Esophagus squamous epithelium (tissue), 5 donors: ENCODE data around the gene KCNH8. TPM values are rescaled to one million over a fixed set of nuclear protein-coding genes. Genes with fewer than 3 reads are reported as not detected.

Source experiments
- DNase-seq: peaks from one replicate; lab custom pipeline; 2025; lab: John Stamatoyannopoulos, UW
- H3K27ac ChIP-seq, 4 donors: fragments of 200-600 bp; sonication (generic); one replicate each; pipeline ENCODE4 v1.5.1; 2016 to 2019; ENCODE audit warnings: mild to moderate bottlenecking in 1 of 4
- H3K27me3 ChIP-seq, 4 donors: fragments of 200-600 bp; sonication (generic); 1 replicate in 3 of 4; 2 replicates in 1 of 4; pipeline versions ENCODE4 v1.5.1 to v1.6.0; 2017 to 2021; ENCODE audit warnings: antibody characterized with exemption in 1 of 4
- H3K36me3 ChIP-seq, 3 donors: fragments of 200-600 bp; sonication (generic); one replicate each; pipeline ENCODE4 v1.5.1; 2016 to 2019
- H3K4me1 ChIP-seq, 3 donors: fragments of 200-600 bp; sonication (generic); one replicate each; pipeline ENCODE4 v1.5.1; 2017 to 2019
- H3K4me3 ChIP-seq, 4 donors: fragments of 200-600 bp; sonication (generic); 1 replicate in 3 of 4; 2 replicates in 1 of 4; pipeline ENCODE4 v1.5.1; 2016 to 2019; ENCODE audit warnings: mild to moderate bottlenecking in 2 of 4, moderate library complexity in 1 of 4
- H3K9me3 ChIP-seq, 3 donors: fragments of 200-600 bp; sonication (generic); one replicate each; pipeline ENCODE4 v1.5.1; 2016 to 2019
- CTCF ChIP-seq, 6 experiments: fragments of 450-650 bp in 4 of 6; fragments of 200-600 bp in 2 of 6; sonication (generic) in 2 of 6; IDR thresholded peaks; one replicate each; pipeline ENCODE4 v1.5.1; 2016 to 2019; ENCODE audit warnings: antibody characterized with exemption in 6 of 6, mild to moderate bottlenecking in 4 of 6, moderate library complexity in 4 of 6
- POLR2A ChIP-seq, 4 donors: fragments of 450-650 bp; IDR thresholded peaks; one replicate each; pipeline ENCODE4 v1.6.1; 2017; ENCODE audit warnings: antibody characterized with exemption in 4 of 4, mild to moderate bottlenecking in 4 of 4, moderate library complexity in 3 of 4
- WGBS, 2 donors: methylation state at CpG; one replicate each; pipeline ENCODE4 v1.1.5; 2018; 5-methylcytosine and 5-hydroxymethylcytosine counted together
- intact Hi-C: fragments of 100-400 bp; cut with DNase I; formaldehyde crosslinking; loops from one replicate; pipeline ENCODE4 v1.15.0; 2022
- total RNA-seq, 4 donors: library from RNA; depleted of rRNA; stranded (reverse); fragments of >200 nt; gene quantifications; one replicate each; pipeline ENCODE4 v1.1.0, GENCODE V29; 2016
- donor health status: DM: yes; HTN: yes; CAD: no.

The KCNH8 gene
- total RNA-seq, 4 donors from 2014 or later = 0.57 TPM; not detected in 3

GRCh38 chr3:19446687-19447086 is 298.4 kb downstream of the KCNH8 start:
- H3K4me1 ChIP-seq = no peaks in the 10 kb centered on the region
- H3K36me3 ChIP-seq = no peaks in the 10 kb centered on the region
- DNase-seq = no peak
- 45 to 70% methylated on average over 1 of the region's 1 CpG for WGBS, 2 donors
- H3K27me3 ChIP-seq = no peaks in the 10 kb centered on the region
- no peaks in the 10 kb centered on the region for H3K9me3 ChIP-seq
- intact Hi-C loops = no loop called here
- H3K27ac ChIP-seq = no peak overlapping the region
- TF ChIP-seq POLR2A (IDR thresholded peaks at IDR 0.05) = no peak
- no peak for TF ChIP-seq CTCF (IDR thresholded peaks at IDR 0.05)
- no peak overlapping the region for H3K4me3 ChIP-seq

GRCh38 chr3:19455546-19455945 is 307.2 kb downstream of the KCNH8 start:
- H3K36me3 ChIP-seq = no peaks in the 10 kb centered on the region
- no peak for TF ChIP-seq CTCF (IDR thresholded peaks at IDR 0.05)
- no peak for DNase-seq
- no peak overlapping the region for H3K27ac ChIP-seq
- H3K4me3 ChIP-seq = no peak overlapping the region
- 77 to 80% methylated on average over 4 of the region's 4 CpGs for WGBS, 2 donors
- no peaks in the 10 kb centered on the region for H3K4me1 ChIP-seq
- intact Hi-C loops = no loop called here
- no peaks in the 10 kb centered on the region for H3K9me3 ChIP-seq
- H3K27me3 ChIP-seq = no peaks in the 10 kb centered on the region

GRCh38 chr3:19456738-19457137 is 308.4 kb downstream of the KCNH8 start:
- 62 to 74% methylated on average over 3 of the region's 3 CpGs for WGBS, 2 donors

GRCh38 chr3:19457449-19457848 is 309.1 kb downstream of the KCNH8 start:
- H3K9me3 ChIP-seq = no peaks in the 10 kb centered on the region
- TF ChIP-seq POLR2A (IDR thresholded peaks at IDR 0.05) (no peak), CTCF (IDR thresholded peaks at IDR 0.05) (no peak)
- H3K4me1 ChIP-seq = no peaks in the 10 kb centered on the region
- WGBS, 2 donors = 43 to 59% methylated on average over 3 of the region's 3 CpGs
- no peak overlapping the region for H3K4me3 ChIP-seq
- H3K27me3 ChIP-seq = no peaks in the 10 kb centered on the region
- DNase-seq = no peak
- intact Hi-C loops = no loop called here
- no peaks in the 10 kb centered on the region for H3K36me3 ChIP-seq
- no peak overlapping the region for H3K27ac ChIP-seq

More at GRCh38 chr3:19456738-19457137, 308.4 kb downstream of the KCNH8 start:
- TF ChIP-seq POLR2A (IDR thresholded peaks at IDR 0.05) = no peak
- no peak for TF ChIP-seq CTCF (IDR thresholded peaks at IDR 0.05)
- Histone ChIP-seq H3K9me3 (no peaks in the 10 kb centered on the region), H3K4me1 (no peaks in the 10 kb centered on the region), H3K4me3 (no peak overlapping the region), H3K27me3 (no peaks in the 10 kb centered on the region), H3K36me3 (no peaks in the 10 kb centered on the region), H3K27ac (no peak overlapping the region)
- intact Hi-C loops = no loop called here
- DNase-seq = no peak

- Histone ChIP-seq H3K4me3 (no peak overlapping the region), H3K27me3 (no peaks in the 10 kb centered on the region), H3K27ac (no peak overlapping the region), H3K4me1 (no peaks in the 10 kb centered on the region), H3K9me3 (peaks cover 0 to 2% (median 0%) of the 10 kb centered on the region in 3 donors), H3K36me3 (no peaks in the 10 kb centered on the region)
- intact Hi-C loops = no loop called here
- no peak for DNase-seq
- TF ChIP-seq CTCF (IDR thresholded peaks at IDR 0.05) (no peak), POLR2A (IDR thresholded peaks at IDR 0.05) (no peak)
Measured at GRCh38 chr3:19467761-19468160, 319.5 kb downstream of the KCNH8 start.
